ENCODE results near the gene SPTLC3.

- no peak for TF ChIP-seq CTCF (conservative IDR thresholded peaks at IDR 0.05 in 1 of 2, IDR thresholded peaks at IDR 0.05 in 1 of 2; ENCODE audit: extremely low read depth in 1 of 2, insufficient read depth in 1 of 2, low read depth in 1 of 2, low read length in 2 of 2)
- TF ChIP-seq EZH2 (IDR thresholded peaks at IDR 0.05; ENCODE audit: borderline replicate concordance, low read length) = no peak
These were observed 81.2 kb downstream of the SPTLC3 start for GRCh38 chr20:13089950-13090469.

All from mammary epithelial cell (primary cell).